Measurements from ENCODE around the gene HOATZ.

- TF ChIP-seq, protein P1, sequence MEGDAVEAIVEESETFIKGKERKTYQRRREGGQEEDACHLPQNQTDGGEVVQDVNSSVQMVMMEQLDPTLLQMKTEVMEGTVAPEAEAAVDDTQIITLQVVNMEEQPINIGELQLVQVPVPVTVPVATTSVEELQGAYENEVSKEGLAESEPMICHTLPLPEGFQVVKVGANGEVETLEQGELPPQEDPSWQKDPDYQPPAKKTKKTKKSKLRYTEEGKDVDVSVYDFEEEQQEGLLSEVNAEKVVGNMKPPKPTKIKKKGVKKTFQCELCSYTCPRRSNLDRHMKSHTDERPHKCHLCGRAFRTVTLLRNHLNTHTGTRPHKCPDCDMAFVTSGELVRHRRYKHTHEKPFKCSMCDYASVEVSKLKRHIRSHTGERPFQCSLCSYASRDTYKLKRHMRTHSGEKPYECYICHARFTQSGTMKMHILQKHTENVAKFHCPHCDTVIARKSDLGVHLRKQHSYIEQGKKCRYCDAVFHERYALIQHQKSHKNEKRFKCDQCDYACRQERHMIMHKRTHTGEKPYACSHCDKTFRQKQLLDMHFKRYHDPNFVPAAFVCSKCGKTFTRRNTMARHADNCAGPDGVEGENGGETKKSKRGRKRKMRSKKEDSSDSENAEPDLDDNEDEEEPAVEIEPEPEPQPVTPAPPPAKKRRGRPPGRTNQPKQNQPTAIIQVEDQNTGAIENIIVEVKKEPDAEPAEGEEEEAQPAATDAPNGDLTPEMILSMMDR (conservative IDR thresholded peaks at IDR 0.05) = no peak
- TF ChIP-seq ZFX (IDR thresholded peaks at IDR 0.05) = no peak
These were observed 40.0 kb downstream of the HOATZ start for GRCh38 chr11:111554532-111554931.
